ENCODE results near the gene TFPT. TPM values are rescaled to one million over a fixed set of nuclear protein-coding genes. Genes with fewer than 3 reads are reported as not detected.

Gene TFPT
- total and polyA plus RNA-seq, 2 of the 4 experiments (the other 2 are of a cell fraction): 7.9 to 17.1 TPM

DNA sequence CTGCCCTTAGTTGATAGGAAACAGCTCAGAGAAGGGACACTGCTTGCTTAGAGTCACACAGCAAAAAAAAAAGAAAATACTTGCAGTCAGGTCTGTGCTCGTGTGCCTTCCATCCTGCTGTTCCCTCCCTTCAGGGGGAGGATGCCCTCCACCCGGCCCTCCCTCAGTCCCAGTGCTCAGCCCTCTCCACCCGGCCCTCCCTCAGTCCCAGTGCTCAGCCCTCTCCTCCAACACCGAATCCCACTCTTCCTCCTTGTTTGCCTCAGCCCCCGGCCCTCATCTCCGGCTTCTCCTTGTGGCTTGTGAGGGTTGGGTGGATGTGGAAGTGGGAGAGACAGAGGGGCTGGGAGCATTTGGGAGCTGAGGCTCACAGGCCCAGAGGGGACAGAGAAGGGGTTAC is 5.8 kb downstream of the TFPT start:
- POLR2A ChIA-PET (ENCODE audit: unreplicated experiment): interaction anchor here (0.9 kb wide), 1 partner anchor 27 kb away, joined by 3 read pairs; no protein-coding TSS in a partner anchor
- Histone ChIP-seq H3K36me3 (ENCODE audit: control insufficient read depth, insufficient read depth, low read length) (peaks cover 51% of the 10 kb centered on the region), H3K9me1 (ENCODE audit: insufficient read depth, low read length) (no peaks in the 10 kb centered on the region), H3K4me2 (ENCODE audit: low read depth, low read length) (no peak overlapping the region), H3K9ac (ENCODE audit: low read depth, low read length) (no peak overlapping the region), H4K5ac (ENCODE audit: low read depth, low read length) (no peak overlapping the region), H3K4ac (ENCODE audit: low read depth, low read length) (no peak overlapping the region), H3K18ac (ENCODE audit: low read depth, low read length) (no peak overlapping the region), H2BK15ac (ENCODE audit: low read depth, low read length) (no peak overlapping the region), H4K20me1 (ENCODE audit: insufficient read depth, low read length) (peaks cover 4% of the 10 kb centered on the region; the same call in 1 of the 2 replicates), H4K8ac (ENCODE audit: low read depth in 2 of 2, low read length in 2 of 2) (no peak overlapping the region), H3K27me3 (ENCODE audit: control insufficient read depth, insufficient read depth, low read length) (no peaks in the 10 kb centered on the region), H3K14ac (replicated peaks; ENCODE audit: low read depth, low read length) (no peak overlapping the region), H2BK20ac (ENCODE audit: low read depth, low read length) (no peak overlapping the region), H3K23ac (ENCODE audit: low read depth, low read length) (no peak overlapping the region), H2AK5ac (ENCODE audit: low read depth, low read length) (no peak overlapping the region), H3K4me1 (ENCODE audit: control insufficient read depth, insufficient read depth, low read length) (peaks cover 6% of the 10 kb centered on the region), H3K27ac (ENCODE audit: insufficient read depth, low read length) (no peak overlapping the region), H3K79me1 (ENCODE audit: low read depth in 1 of 2, low read length in 2 of 2) (peaks cover 10 to 41% of the 10 kb centered on the region in 2 experiments; a peak in 3 of 4 replicates), H2AFZ (replicated peaks; ENCODE audit: low read length, poor library complexity) (no peak overlapping the region), H3K4me3 (ENCODE audit: insufficient read depth, low read depth, low read length) (no peak overlapping the region), H2BK5ac (ENCODE audit: low read depth, low read length, poor library complexity, severe bottlenecking) (no peak overlapping the region), H4K91ac (ENCODE audit: insufficient read depth, low read depth, low read length) (no peak overlapping the region), H2AK9ac (replicated peaks; ENCODE audit: low read depth, low read length, poor library complexity) (no peak overlapping the region), H3K9me3 (ENCODE audit: control insufficient read depth, insufficient read depth, low read length) (no peaks in the 10 kb centered on the region), H3K56ac (ENCODE audit: extremely low read depth, insufficient read depth, low read length) (no peak overlapping the region), H2BK120ac (ENCODE audit: low read depth, low read length) (no peak overlapping the region)
- in situ Hi-C loops (cut with MboI; ENCODE audit: low sequenced_read_pairs): loop anchor here (25.0 kb wide), 1 partner anchor 353 kb away; the partner anchor contains the start of genes CDC42EP5 and LENG9
- CTCF ChIA-PET: no interaction called here
- intact Hi-C loops (cut with micrococcal nuclease): loop anchor here (10.0 kb wide), 1 partner anchor 245 kb away; the partner anchor contains the start of gene MYADM
- TF ChIP-seq BHLHE40 (IDR thresholded peaks at IDR 0.05; ENCODE audit: low read depth, low read length): no peak
- no peak for TF ChIP-seq MXI1 (IDR thresholded peaks at IDR 0.05; ENCODE audit: borderline replicate concordance, low read depth, low read length)
- TF ChIP-seq CHD1 (IDR thresholded peaks at IDR 0.05; ENCODE audit: low read depth, low read length): no peak
- no peak for TF ChIP-seq RAD21 (IDR thresholded peaks at IDR 0.05; ENCODE audit: low read length)
- TF ChIP-seq POLR2A (IDR thresholded peaks at IDR 0.05; ENCODE audit: low read depth, low read length): no peak
- no peak for TF ChIP-seq SMC3 (IDR thresholded peaks at IDR 0.05; ENCODE audit: low read depth, low read length)
- TF ChIP-seq, protein P1, sequence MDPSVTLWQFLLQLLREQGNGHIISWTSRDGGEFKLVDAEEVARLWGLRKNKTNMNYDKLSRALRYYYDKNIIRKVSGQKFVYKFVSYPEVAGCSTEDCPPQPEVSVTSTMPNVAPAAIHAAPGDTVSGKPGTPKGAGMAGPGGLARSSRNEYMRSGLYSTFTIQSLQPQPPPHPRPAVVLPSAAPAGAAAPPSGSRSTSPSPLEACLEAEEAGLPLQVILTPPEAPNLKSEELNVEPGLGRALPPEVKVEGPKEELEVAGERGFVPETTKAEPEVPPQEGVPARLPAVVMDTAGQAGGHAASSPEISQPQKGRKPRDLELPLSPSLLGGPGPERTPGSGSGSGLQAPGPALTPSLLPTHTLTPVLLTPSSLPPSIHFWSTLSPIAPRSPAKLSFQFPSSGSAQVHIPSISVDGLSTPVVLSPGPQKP (IDR thresholded peaks at IDR 0.05; ENCODE audit: borderline replicate concordance, low read depth, low read length): no peak
- TF ChIP-seq RCOR1 (IDR thresholded peaks at IDR 0.05; ENCODE audit: insufficient replicate concordance, low read length): no peak
- no peak for TF ChIP-seq MAFK (IDR thresholded peaks at IDR 0.05; ENCODE audit: low read depth, low read length)
- no peak for TF ChIP-seq NFE2L2 (IDR thresholded peaks at IDR 0.05; ENCODE audit: low read depth, low read length)
- TF ChIP-seq MAZ (IDR thresholded peaks at IDR 0.05; ENCODE audit: borderline replicate concordance, low read depth, low read length): no peak
- TF ChIP-seq FOS (IDR thresholded peaks at IDR 0.05; ENCODE audit: low read depth, low read length): no peak
- TF ChIP-seq RFX5 (IDR thresholded peaks at IDR 0.05; ENCODE audit: low read depth, low read length): no peak
- TF ChIP-seq, protein P2, sequence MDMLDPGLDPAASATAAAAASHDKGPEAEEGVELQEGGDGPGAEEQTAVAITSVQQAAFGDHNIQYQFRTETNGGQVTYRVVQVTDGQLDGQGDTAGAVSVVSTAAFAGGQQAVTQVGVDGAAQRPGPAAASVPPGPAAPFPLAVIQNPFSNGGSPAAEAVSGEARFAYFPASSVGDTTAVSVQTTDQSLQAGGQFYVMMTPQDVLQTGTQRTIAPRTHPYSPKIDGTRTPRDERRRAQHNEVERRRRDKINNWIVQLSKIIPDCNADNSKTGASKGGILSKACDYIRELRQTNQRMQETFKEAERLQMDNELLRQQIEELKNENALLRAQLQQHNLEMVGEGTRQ (IDR thresholded peaks at IDR 0.05; ENCODE audit: low read depth, low read length): no peak
- TF ChIP-seq, protein P3, sequence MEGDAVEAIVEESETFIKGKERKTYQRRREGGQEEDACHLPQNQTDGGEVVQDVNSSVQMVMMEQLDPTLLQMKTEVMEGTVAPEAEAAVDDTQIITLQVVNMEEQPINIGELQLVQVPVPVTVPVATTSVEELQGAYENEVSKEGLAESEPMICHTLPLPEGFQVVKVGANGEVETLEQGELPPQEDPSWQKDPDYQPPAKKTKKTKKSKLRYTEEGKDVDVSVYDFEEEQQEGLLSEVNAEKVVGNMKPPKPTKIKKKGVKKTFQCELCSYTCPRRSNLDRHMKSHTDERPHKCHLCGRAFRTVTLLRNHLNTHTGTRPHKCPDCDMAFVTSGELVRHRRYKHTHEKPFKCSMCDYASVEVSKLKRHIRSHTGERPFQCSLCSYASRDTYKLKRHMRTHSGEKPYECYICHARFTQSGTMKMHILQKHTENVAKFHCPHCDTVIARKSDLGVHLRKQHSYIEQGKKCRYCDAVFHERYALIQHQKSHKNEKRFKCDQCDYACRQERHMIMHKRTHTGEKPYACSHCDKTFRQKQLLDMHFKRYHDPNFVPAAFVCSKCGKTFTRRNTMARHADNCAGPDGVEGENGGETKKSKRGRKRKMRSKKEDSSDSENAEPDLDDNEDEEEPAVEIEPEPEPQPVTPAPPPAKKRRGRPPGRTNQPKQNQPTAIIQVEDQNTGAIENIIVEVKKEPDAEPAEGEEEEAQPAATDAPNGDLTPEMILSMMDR (conservative IDR thresholded peaks at IDR 0.05; ENCODE audit: low read depth, low read length): no peak
- dilution Hi-C loops (cut with HindIII; ENCODE audit: low sequenced_read_pairs, unreplicated experiment): no loop called here
- ATAC-seq (ENCODE audit: low read depth) (no peak), DNase-seq (no peak)
- BruUV-seq (replicated peaks): no TSS peak
- 75% methylated on average over 1 of the region's 6 CpGs; no CpG with 5 or more reads in 1 of the 2 experiments for WGBS, 2 experiments (ENCODE audit: extremely low coverage in 2 of 2, insufficient read length in 1 of 2)

All from IMR-90 (cell line).